Breast epithelium (tissue), 3 donors: ENCODE measurements around the gene SLC30A3.

ENCODE experiments used
- POLR2A ChIP-seq: fragments of 450-650 bp; IDR thresholded peaks from one replicate; pipeline ENCODE4 v1.6.1; 2016; ENCODE audit warnings: antibody characterized with exemption, mild to moderate bottlenecking, moderate library complexity
- POLR2AphosphoS5 ChIP-seq, 3 donors: sonication (generic); formaldehyde crosslinking; IDR thresholded peaks; one replicate each; pipeline ENCODE4 v1.6.1; 2017; ENCODE audit warnings: antibody characterized with exemption in 3 of 3
- TF ChIP-seq, protein P1 (sequence below), 3 donors: fragments of 450-650 bp; IDR thresholded peaks; one replicate each; pipeline ENCODE4 v1.5.1; 2016 to 2017; ENCODE audit warnings: antibody characterized with exemption in 3 of 3, mild to moderate bottlenecking in 3 of 3, moderate library complexity in 3 of 3

GRCh38 chr2:27303093-27304025 lies 40.5 kb upstream of the SLC30A3 start:
- TF ChIP-seq, protein P1, sequence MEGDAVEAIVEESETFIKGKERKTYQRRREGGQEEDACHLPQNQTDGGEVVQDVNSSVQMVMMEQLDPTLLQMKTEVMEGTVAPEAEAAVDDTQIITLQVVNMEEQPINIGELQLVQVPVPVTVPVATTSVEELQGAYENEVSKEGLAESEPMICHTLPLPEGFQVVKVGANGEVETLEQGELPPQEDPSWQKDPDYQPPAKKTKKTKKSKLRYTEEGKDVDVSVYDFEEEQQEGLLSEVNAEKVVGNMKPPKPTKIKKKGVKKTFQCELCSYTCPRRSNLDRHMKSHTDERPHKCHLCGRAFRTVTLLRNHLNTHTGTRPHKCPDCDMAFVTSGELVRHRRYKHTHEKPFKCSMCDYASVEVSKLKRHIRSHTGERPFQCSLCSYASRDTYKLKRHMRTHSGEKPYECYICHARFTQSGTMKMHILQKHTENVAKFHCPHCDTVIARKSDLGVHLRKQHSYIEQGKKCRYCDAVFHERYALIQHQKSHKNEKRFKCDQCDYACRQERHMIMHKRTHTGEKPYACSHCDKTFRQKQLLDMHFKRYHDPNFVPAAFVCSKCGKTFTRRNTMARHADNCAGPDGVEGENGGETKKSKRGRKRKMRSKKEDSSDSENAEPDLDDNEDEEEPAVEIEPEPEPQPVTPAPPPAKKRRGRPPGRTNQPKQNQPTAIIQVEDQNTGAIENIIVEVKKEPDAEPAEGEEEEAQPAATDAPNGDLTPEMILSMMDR (IDR thresholded peaks at IDR 0.05), result peak; percentile 63 to 78 (median 64)
- no peak for TF ChIP-seq POLR2A
- no peak for TF ChIP-seq POLR2AphosphoS5 (IDR thresholded peaks at IDR 0.05)
